ENCODE measurements around the gene ELOVL2.

ELOVL2 gene

DNA sequence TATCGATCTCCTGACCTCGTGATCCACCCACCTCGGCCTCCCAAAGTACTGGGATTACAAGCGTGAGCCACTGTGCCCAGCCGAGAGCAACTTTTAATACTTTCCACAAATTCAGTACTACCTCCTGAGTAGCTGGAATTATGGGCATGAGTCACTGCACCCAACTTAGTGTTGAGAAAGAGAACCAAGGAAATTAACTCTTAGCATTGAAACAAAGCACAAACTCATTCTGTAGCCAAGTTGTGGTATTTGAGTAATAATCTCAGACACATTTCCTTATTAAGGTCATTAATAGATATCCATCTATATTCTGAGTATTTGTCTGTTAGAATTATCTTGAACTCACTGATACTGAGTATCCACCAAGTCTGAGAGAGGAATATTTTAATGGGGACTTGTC lies 14.3 kb upstream of the ELOVL2 start:
- in situ Hi-C loops (cut with HindIII; ENCODE audit: low sequenced_read_pairs) = no loop called here

DNA sequence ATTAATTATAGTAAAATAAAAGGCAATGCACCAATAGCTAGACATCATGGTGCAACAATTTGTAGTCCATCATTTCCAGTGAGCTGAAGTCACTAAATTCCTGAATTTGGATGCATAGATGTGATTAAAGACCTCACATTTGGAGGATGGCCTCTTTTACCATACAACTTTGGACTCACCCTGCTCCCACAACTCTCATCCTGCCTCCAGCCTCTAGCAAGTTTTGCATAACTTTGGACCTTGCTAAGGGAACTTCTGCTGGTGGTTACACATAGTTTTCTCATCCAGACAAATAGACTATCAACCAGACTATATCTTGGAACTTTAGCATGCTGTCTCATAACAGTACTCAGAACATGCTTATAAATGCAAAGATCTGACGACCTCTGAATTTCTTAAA lies 12.8 kb upstream of the ELOVL2 start:
- in situ Hi-C loops (cut with HindIII; ENCODE audit: low sequenced_read_pairs) = no loop called here

DNA sequence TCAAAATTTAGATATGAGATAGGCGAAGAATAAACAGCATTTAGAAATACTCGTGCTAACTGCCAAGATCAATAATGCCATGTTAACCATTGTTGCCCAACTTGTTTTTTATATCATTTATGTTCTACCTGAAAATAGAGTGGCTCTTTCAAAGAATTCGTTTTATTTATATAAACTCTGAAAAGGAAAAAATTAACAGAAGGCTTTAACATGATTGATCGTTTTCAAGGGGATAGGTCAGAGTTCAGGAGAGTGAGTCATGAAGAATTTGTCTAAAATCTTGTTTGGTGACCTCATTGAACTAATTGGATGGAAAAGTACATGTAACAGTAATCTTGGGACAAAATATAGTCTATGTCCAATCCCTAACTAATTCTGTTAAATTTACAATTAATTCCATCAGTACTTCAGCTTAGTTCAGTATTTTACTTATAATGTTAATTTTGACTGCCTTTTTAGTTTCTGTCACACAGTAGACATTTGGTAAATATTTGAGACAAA lies 11.1 kb upstream of the ELOVL2 start:
- in situ Hi-C loops (cut with HindIII; ENCODE audit: low sequenced_read_pairs) = no loop called here

DNA sequence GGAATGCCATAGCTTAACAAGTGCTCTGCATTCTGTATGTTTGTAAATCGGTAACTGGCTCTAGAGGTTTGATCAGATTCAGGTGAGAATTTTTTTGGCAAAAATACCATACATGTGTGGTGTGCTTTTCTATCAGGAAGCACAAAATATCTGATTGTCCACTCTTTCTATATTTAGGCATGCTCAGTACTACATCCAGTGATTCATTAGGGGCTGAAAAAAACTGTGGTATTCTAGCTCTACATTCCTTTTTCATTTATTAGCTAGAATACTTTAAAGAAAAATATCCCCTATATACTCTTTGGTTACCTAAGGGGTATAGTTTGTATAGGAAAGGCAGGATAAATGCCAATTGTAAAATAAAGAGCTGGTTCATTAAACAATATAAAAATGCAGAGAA lies 10.6 kb upstream of the ELOVL2 start:
- in situ Hi-C loops (cut with HindIII; ENCODE audit: low sequenced_read_pairs) = no loop called here

DNA sequence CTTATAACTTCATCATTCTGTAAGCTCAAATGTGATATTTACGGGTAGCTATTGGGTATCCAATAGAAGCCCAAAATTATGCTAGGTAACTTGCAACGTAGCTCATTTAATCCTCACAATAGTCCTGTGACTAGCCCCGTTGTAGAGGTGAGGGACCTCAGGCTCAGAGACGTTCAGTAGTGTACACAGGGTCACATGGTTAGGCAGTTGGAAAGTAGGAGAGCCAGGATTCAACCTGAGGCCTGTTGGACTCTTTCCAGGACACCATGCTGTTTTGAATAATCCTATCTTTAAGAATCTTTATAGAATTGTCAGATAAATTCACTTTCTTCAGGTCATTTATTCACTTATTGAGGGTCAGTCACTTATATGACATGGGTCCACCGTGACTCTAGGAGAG lies 9.2 kb upstream of the ELOVL2 start:
- in situ Hi-C loops (cut with HindIII; ENCODE audit: low sequenced_read_pairs) = no loop called here

DNA sequence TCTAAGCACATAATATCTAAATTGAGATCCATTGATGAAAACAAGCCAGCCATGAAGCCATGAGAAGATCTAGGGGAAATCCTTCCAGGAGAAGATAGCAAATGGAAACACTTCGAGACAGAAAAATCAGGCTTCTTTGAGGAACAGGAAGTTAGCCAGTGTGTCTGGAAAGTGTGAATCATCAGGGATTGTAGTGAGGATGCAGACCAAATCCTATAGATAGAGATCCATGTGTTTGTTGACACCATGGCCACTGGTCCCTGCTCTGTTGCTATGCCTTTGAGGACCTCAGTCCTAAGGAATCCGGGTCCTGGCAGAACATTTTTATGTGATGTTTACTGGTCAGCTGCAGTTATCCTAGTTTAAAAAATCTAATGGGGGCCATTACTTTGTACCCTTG lies 6.6 kb upstream of the ELOVL2 start:
- in situ Hi-C loops (cut with HindIII; ENCODE audit: low sequenced_read_pairs) = no loop called here

DNA sequence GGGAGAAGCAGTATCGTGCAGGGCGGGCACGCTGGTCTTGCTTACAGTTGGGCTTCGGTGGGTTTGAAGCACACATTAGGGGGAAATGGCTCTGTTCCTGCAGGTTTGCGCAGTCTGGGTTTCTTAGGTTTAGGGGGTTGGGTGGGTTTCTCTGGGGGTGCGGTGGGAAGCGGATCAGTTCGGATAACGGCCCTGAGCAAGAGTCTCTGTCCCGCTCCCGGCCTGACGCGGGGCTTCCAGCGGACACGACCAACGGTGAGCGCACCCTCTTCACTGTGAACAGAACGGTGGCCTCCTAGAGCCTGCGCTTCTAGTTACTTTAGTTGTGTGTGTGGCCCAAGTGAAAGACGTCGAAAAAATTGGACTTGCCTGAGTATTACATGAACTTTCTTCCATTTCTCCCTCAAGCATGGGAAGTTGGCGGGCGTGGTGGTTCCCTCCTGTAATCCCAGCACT lies 635 bp upstream of the ELOVL2 start:
- in situ Hi-C loops (cut with HindIII; ENCODE audit: low sequenced_read_pairs) = no loop called here

DNA sequence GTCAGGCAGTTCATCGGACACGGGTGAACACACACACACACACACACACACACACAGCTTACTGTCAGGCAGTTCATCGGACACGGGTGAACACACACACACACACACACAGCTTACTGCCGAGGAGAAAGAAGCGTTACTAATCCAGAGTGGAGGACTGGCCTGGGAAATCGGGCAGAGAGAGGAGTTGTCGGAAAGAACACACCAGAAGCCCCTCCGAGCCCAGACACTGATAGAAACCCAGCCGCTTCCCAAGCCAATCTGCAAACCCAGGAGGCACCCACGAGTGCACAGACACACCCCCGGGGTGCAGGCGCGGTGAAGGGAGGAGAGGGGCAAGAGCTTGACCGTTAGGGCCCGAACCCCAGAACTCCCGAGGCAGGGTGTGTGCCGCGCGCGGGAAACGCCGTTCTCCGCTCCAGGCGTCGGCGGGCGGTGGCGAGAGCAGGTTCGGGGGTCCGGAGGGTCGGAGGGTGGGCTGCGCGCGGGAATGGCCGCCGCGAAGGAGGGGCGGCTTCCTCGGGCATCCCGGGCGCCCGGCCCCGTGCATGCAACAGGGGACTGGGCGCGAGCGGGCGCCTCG lies 636 bp downstream of the ELOVL2 start:
- in situ Hi-C loops (cut with HindIII; ENCODE audit: low sequenced_read_pairs) = no loop called here

DNA sequence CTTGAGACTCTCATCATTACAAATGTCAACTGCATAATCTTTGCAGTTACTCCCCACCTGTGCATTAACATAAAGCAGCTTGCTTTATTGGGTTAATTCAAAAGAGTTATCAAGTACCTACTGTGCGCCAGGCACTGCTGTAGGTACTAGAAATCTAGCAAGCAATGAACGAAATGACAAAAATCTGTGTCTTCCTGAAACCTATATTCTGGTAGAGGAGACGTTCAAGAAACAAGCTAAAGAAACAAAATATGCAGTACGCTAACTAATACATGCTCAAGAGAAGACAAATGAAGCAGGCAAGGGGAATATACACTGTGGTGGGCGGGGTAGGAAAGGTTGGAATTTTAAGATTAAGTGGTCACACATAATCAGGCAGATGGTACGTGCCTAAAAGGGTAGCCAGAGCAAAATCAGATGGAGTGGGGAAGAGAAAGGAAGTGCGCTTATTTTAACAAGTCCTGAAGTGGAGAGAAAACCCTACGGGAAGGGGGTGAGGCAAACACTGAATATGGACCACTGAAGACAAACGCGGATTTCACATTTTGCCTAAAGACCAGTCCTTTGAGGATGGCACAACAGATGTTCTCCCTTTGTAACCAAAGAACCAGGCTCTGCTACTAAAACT lies 1.2 kb downstream of the ELOVL2 start:
- in situ Hi-C loops (cut with HindIII; ENCODE audit: low sequenced_read_pairs) = no loop called here

DNA sequence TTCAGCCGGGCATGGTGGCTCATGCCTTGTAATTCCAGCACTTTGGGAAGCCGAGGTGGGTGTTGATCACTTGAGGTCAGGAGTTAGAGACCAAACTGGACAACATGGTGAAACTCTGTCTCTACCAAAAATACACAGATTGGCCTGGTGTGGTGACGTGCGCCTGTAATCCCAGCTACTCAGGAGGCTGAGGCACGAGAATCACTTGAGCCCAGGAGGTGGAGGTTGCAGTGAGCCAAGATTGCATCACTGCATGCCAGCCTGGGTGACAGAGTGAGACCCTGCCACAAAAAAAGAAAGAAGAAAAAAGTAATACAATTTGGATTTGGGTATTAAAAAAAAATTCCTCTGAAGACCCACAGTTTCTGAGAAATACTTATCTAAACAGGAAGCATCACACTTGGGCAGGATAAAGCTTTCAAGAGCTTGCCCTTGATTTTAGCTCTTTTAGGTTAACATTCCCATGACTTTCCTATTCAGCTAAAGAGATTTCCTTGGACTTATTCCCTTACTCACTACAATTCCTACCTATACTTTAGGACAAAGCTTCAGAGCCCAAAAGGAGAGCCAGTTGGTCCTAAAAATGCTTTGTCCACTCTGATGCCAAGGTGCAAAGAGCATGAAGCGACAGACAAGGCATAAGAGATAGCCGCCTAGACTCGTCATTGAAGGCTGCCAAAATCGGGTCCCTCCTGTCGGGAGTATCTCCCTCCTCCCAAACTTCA lies 1.9 kb downstream of the ELOVL2 start:
- in situ Hi-C loops (cut with HindIII; ENCODE audit: low sequenced_read_pairs) = no loop called here

DNA sequence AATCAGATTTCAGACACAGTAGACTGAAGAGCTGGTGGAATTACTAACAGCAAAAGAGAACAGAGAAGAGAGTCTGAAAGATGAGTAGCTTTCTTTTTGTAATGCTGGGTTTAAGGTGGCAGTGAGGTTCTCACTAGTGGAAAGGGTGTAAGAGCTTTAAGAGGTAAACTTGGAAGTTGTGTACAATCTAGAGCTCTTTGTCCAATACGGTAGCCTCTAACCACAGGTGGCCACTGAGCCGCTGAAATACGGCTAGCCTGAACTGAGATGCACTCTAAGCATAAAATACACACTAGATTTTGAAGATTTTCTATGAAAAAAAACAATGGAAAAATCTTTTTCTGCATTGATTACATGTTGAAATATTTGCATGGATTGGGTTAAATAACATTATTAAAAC lies 4.0 kb downstream of the ELOVL2 start:
- in situ Hi-C loops (cut with HindIII; ENCODE audit: low sequenced_read_pairs) = no loop called here

DNA sequence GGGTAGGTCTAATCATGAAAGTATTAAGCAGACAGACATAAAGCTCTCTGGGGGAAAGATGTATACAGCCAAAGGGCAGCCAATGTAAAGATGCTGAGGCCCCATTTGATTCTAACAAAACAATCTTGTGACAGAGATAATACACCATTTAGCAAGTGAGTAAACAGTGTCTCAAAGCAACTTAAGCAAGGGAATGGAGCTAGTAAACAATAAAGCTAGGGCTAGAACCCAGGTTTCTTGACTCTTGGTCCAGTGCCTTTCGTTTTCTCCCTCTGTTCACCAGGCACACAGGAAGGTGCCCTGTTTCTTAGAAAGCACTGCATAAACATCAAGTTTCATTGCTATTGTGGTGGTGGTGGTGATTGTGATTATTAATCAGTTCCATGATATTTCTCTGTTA lies 5.1 kb downstream of the ELOVL2 start:
- in situ Hi-C loops (cut with HindIII; ENCODE audit: low sequenced_read_pairs) = no loop called here

DNA sequence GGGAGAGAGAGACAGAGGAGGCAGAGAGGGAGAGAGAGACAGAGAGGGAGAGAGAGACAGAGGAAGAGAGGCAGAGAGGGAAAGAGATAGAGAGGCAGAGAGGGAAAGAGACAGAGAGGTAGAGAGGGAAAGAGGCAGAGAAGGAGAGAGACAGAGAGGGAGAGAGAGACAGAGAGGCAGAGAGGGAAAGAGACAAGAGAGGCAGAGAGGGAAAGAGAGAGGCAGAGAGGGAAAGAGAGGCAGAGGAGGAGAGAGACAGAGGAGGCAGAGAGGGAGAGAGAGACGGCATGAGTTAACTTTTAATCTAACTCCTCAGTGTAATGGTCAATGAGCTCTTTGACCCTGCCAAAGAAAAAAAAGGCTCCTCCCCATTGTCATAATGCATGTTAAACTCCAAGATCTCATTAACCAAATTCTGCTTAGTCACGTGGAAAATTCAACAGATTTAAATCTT lies 7.1 kb downstream of the ELOVL2 start:
- in situ Hi-C loops (cut with HindIII; ENCODE audit: low sequenced_read_pairs) = no loop called here

DNA sequence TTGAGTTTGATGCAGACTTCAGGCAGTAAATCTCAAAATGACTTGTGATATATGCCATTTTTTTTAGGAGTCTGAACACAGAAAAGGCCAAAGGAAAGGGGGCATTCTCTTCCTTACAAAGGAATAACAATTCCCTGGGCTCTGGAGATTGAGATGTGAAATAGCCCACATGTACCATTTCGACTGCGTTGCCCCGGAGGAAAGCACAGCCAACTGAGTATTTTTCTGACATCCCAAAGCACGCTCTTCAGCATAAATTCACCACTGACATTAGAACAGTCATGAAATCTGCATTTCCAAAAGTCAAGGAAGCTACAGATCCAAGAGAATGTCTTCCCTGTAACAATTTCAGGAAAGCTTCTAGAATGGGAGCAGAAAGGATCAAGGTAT lies 7.8 kb downstream of the ELOVL2 start:
- in situ Hi-C loops (cut with HindIII; ENCODE audit: low sequenced_read_pairs) = no loop called here

DNA sequence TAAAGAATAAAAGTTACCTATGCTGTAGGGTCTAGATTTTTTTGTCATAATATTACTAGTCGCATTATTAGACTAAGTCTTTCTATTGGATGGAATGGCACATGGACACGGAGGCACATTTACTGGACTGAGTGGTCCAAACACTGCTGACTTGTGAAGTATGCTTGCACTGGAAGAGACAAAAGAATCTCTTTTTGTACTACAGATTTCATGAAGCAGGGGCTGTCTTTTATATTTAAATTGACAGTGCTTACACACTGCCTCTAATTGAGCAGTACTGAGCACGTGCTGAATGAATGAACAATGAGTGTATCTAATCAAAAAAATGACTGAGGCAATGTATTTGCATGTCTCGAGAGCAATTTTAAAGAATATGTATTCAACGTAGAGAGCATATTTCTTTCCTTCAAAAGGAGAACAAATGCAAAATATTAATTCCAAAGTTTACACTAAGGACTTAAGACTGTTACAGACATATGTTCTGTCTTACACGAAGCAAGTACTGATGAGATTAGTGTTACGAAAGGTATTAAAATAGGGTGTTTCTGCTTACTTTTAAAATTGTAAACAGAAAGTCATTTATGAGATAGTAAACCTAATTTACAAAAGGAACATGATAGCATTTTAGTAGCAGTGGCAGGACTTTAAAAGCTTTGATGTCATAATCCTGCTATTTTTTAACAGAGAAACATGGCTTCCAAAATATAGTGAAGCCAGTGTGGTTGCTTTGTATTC lies 8.3 kb downstream of the ELOVL2 start:
- in situ Hi-C loops (cut with HindIII; ENCODE audit: low sequenced_read_pairs) = no loop called here

DNA sequence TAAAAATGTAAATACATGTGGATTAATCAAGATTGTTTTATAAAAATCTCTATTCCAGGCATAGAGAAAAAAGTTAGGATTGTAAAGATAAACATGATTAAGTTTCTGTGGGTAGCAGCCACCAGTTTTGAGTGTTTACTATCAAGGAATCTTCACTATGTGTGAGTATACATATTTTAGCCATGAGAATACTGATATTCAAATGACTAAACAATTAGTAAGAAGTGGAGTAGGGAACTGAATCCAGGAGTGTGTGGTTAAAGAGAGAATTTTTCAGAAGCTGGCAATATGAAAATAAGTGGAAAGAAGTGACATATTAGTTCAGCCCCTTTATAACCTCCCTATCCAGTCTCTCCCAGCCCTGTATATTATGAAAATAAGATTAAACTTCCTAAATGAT lies 10.3 kb downstream of the ELOVL2 start:
- in situ Hi-C loops (cut with HindIII; ENCODE audit: low sequenced_read_pairs) = no loop called here

DNA sequence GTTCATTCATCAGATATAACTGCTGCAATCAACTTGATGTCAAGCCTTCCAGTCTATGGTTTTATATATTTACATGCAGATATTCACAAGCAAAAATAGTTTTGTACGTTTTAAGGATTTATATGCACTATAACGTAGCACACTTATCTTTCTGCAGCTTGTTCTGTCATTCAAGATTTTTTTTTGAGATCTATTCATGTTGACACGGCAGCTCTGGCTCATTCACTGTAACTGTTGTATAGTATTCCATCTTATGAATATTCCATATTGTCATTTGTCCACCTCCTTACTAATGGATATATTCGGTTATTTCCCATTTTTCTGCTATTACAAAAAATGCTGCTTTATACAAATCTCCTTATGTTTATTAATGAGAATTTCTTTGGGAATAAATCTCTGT lies 13.2 kb downstream of the ELOVL2 start:
- in situ Hi-C loops (cut with HindIII; ENCODE audit: low sequenced_read_pairs) = no loop called here

DNA sequence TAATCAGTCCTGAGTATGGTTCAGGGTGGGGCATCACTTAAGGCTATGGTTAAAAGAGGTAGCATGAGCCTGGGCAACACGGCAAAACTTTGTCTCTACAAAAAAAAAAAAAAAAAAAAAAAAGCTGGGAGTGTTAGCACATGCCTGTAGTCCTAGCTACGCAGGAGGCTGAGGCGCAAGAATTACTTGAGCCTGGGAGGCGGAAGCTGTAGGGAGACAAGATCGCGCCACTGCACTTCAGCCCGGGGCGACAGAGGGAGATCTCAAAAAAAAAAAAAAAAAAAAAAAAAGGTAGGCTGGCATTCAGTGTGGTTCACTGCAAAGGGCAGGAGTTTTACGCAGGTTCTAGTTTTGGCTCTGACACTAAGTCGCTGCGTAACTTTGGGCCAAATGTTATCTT lies 15.1 kb downstream of the ELOVL2 start:
- in situ Hi-C loops (cut with HindIII; ENCODE audit: low sequenced_read_pairs) = no loop called here

DNA sequence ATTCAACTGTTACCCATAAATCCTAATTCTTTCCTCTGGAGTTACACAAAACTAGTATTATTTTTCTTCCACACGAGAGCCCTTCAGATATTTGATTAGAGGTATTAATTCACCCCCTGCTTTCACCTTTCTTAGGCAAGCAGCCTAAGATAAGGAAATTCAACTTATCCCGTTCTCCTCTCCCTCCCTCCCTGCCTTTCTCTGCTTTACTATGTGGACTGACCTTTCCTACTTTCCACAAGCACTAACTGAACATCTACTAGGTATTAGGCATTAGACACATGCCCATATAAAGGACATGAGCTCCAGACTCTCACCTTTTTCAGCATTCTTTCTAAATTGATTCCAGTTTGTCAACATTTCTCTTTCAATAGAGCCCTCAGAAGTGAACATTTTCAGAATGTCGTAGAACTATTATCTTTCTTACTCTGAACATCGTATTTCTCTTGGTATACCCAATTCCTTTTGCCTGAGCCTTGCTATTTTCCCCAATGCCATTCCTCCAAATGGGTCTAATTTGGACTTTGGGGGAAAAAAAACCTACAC lies 16.5 kb downstream of the ELOVL2 start:
- in situ Hi-C loops (cut with HindIII; ENCODE audit: low sequenced_read_pairs) = no loop called here

DNA sequence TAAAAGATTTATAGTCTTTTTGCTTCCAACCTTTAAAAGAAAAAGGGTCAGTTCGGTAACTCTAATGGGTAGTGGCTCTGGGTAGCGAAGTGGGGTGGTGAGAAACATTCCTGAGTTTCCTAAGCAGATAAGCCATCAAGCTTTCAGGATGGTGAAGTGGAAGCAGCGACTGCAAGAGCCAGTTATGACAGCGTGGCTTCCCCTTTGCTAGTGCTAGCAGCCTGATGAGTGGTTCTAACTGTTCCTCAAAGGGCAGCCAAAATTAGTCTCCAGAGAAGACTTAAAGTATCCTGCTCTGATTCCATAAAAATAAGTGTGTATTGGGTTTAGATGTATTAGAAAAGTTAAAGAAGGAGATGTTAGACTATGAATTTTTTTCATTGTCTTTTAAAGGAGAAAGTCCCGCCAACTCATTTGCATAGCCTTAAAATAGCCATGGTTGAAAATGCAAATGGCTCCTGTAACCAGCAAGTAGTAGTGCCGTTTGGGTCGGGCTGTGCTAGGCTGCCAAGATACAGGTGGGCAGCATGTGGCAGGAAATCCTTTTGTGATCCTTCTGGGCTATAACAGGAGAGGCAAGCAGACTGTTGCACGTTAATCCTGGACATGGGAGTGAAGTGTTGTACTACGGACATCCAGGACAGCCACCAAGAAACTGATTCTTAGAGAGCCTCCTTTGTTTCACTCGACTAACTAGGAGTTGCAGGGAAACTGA lies 18.0 kb downstream of the ELOVL2 start:
- in situ Hi-C loops (cut with HindIII; ENCODE audit: low sequenced_read_pairs) = no loop called here

DNA sequence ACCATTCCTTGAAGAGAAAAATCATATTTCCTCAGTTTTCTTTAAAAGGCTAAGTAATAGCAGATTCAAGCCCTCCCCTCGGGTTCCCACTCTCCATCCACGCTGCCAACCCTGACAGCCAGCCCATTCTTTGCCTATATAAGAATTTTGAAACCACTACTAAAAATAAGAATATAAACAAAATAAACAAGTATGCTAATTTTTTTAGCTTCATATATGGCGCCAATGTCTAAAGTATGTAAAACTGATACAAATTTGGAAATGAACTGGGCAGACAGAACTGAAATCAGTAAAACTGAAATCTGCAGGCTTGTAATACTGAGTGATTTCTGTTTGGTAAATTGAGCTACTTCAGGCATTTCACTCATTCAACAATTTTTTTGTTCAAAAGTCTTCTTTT lies 19.0 kb downstream of the ELOVL2 start:
- in situ Hi-C loops (cut with HindIII; ENCODE audit: low sequenced_read_pairs) = no loop called here

Data from DLD1 (cell line).